ENCODE results near the gene AFF1. TPM values are rescaled to one million over a fixed set of nuclear protein-coding genes. Genes with fewer than 3 reads are reported as not detected.

The AFF1 gene
- total RNA-seq, 1 experiment from 2014 or later, result 27.6 TPM

DNA sequence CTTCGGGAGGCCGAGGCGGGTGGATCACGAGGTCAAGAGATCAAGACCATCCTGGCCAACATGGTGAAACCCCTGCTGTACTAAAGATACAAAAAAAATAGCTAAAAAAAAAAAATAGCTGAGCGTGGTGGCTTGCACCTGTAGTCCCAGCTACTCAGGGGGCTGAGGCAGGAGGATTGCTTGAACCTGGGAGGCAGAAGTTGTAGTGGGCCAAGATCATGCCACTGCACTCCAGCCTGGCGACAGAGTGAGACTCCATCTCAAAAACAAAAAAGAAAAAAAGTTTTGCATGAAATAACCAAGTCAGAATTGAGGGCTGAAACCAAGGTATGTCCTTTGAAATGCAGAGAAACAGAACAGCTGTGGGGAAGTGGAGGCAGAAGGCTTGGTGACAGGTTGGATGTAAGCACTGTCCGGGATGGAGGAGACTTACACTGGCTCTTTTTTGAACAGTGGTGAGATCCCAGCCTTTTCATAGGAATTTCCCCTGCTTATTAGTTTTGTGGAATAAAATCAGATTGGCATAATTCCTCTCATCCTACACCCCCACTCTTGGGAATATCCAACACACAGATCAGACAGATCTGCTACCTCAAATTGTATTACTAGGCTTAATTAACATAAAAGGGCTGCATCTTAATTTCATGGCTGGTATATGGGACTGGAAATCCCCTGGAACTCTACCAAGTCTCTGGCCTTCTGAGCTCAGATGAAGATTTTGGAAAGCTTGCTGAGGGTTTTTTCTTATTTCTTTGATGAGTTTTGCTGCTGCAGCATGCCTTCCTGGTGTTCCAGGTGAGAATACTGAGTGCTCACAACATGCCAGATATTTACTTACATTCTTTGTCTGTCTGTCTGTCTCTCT lies 23.8 kb upstream of the AFF1 start:
- DNase-seq, result no peak
- no peaks in the 10 kb centered on the region for H3K27me3 ChIP-seq (ENCODE audit: control insufficient read depth, insufficient read depth, low read length)
- no peaks in the 10 kb centered on the region for H3K36me3 ChIP-seq (replicated peaks; ENCODE audit: control insufficient read depth, insufficient read depth, low read length)
- no peak overlapping the region for H3K4me3 ChIP-seq (ENCODE audit: insufficient read depth, low read depth, low read length)

DNA sequence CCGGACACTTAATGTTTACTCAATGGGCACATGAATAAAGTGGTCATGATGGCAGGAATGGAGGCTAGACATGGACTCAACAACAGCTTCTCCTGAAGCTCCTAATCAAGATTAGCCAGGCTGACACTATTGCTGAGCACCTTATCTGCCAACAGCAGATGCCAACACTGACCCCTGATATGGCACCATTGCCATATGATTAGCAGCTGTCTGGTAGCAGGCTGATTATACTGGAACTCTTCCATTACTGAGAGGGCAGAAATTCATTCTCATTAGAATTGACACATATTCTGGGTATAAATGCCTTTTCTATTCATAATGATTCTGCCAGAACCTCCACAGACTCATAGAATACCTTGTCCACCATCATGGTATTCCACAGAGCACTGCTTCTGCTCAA lies 18.4 kb upstream of the AFF1 start:
- no peaks in the 10 kb centered on the region for H3K27me3 ChIP-seq (ENCODE audit: control insufficient read depth, insufficient read depth, low read length)

DNA sequence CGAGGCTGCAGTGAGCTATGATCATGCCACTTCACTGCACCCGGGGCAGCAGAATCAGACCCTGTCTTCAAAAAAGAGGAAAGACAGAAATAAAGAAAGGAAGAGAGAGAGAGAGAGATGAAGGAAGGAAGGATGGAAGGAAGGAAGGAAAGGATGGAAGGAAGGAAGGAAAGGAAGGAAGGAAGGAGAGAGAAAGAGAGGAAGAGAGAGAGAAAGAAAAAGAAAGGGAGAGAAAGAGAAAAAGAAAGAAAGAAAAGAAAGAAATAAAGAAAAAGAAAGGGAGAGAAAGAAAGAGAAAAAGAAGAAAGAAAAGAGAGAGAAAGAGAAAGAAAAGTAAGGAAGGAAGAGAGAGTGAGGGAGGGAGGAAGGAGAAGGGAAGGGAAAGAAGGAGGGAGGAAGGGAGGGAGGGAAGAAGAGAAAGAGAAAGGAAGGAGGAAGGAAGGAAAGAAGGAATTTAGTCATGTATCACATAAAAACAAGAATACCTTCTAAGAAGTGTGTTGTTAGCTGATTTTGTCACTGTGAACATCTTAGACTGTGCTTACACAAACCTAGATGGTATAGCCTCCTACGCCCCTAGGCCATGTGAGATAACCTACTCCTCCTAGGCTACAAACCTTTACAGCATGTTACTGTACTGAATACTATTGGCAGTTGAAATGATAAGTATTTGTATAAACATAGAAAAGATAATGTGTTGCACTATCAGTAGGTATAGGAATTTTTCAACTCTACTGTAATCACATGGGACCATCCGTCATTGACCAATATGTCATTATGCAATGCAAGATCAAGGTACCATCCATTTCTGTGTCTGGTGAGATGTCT lies 17.4 kb upstream of the AFF1 start:
- Histone ChIP-seq H3K36me3 (replicated peaks; ENCODE audit: control insufficient read depth, insufficient read depth, low read length) (no peaks in the 10 kb centered on the region), H3K4me3 (ENCODE audit: insufficient read depth, low read depth, low read length) (no peak overlapping the region), H3K27me3 (ENCODE audit: control insufficient read depth, insufficient read depth, low read length) (no peaks in the 10 kb centered on the region)
- DNase-seq, result no peak

More for the DNA sequence above, 18.4 kb upstream of the AFF1 start:
- DNase-seq, result no peak
- Histone ChIP-seq H3K4me3 (ENCODE audit: insufficient read depth, low read depth, low read length) (no peak overlapping the region), H3K36me3 (replicated peaks; ENCODE audit: control insufficient read depth, insufficient read depth, low read length) (no peaks in the 10 kb centered on the region)

DNA sequence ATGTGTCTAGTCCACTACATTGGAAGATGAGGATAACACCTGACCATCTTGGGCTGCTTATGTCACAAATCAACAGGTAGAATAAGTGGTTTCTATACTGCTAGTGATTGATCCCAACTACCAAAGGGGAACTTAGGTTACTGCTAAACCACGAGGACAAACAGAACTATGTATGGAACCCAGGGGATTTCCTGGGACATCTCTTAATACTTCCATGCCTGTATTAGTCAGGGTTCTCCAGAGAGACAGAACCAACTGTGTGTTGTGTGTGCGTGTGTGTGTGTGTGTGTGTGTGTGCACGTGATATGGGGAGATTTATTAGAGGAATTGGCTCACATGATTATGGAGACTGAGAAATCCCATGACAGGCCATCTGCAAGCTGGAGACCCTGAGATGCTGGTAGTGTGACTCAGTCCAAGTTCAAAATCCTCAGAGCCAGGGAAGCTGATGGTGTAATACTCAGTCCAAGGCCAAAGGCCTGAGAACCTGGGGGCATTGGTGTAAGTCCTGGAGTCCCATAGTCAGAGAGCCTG lies 16.2 kb upstream of the AFF1 start:
- no peaks in the 10 kb centered on the region for H3K36me3 ChIP-seq (replicated peaks; ENCODE audit: control insufficient read depth, insufficient read depth, low read length)
- H3K27me3 ChIP-seq (ENCODE audit: control insufficient read depth, insufficient read depth, low read length), result no peaks in the 10 kb centered on the region
- H3K4me3 ChIP-seq (ENCODE audit: insufficient read depth, low read depth, low read length), result no peak overlapping the region
- DNase-seq, result no peak

DNA sequence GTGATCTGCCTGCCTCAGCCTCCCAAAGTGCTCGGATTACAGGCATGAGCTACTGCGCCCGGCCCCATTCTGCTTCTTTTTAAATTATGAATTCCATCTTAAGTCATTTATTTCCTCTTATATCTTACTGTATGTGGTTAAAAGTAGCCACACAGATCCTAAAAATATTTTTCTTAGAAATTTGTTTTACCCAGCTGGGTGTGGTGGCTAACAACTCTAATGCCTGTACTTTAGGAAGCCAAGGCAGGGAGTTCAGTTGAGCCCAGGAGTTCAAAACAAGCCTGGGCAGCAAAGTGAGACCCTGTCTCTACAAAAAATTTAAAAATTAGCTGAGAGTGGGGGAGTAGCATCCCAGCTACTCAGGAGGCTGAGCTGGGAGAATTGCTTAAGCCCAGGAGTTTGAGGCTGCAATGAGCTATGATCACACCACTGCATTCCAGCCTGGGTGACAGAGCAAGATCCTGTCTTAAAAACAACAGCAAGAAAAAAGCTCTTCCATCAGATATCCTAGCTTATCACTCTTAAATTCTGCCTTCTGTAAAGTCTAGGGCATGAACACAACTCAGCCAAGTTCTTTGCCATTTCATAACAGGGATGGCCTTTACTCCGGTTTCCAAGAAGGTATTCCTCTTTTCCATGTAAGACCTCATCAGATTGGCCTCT lies 15.1 kb upstream of the AFF1 start:
- no peaks in the 10 kb centered on the region for H3K36me3 ChIP-seq (replicated peaks; ENCODE audit: control insufficient read depth, insufficient read depth, low read length)
- H3K27me3 ChIP-seq (ENCODE audit: control insufficient read depth, insufficient read depth, low read length), result no peaks in the 10 kb centered on the region
- DNase-seq, result no peak
- H3K4me3 ChIP-seq (ENCODE audit: insufficient read depth, low read depth, low read length), result no peak overlapping the region

DNA sequence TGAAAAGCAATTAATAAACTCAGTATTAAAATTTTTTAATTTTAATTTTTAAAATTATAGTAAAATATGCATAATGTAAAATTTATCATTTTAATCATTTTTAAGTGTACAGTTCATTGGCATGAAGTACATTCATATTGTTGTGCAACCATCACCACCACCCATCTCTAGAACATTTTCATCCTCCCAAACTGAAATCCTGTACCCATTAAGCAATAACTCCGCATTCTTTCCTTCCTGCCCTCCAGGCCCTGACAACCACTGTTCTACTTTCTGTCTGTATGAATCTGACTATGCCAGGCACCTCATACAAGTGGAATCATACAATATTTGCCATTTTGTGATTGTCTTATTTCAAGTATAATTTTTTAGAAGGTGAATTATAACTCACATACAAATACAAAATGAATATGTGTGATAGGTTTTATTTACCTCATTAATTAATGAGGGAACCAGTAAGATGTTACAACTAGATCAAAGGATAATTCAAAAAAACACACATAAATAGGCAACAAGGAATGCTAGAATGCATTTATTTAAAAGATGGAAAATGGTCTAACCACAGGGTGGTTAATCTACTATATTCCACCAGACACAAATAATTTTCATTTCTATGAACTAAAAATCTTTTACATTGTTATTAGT lies 13.1 kb upstream of the AFF1 start:
- Histone ChIP-seq H3K4me3 (ENCODE audit: insufficient read depth, low read depth, low read length) (no peak overlapping the region), H3K36me3 (replicated peaks; ENCODE audit: control insufficient read depth, insufficient read depth, low read length) (no peaks in the 10 kb centered on the region), H3K27me3 (ENCODE audit: control insufficient read depth, insufficient read depth, low read length) (no peaks in the 10 kb centered on the region)
- DNase-seq, result no peak

DNA sequence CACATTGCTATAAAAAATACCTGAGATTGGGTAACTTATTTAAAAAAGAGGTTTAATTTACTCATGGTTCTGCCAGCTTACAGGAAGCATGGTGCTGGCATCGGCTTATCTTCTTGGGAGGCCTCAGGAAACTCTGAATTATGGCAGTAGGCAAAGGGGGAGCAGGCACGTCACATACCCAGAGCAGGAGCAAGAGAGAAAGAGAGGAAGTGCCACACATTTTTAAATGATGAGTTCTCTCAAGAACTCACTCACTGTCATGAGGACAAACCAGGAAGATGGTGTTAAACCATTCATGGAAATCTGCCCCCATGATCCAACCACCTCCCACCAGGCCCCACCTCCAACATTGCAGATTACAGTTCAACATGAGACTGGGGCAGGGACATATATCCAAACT lies 10.0 kb upstream of the AFF1 start:
- no peak for DNase-seq
- Histone ChIP-seq H3K27me3 (ENCODE audit: control insufficient read depth, insufficient read depth, low read length) (no peaks in the 10 kb centered on the region), H3K36me3 (replicated peaks; ENCODE audit: control insufficient read depth, insufficient read depth, low read length) (no peaks in the 10 kb centered on the region; the same call in 1 of the 2 replicates), H3K4me3 (ENCODE audit: insufficient read depth, low read depth, low read length) (no peak overlapping the region)

DNA sequence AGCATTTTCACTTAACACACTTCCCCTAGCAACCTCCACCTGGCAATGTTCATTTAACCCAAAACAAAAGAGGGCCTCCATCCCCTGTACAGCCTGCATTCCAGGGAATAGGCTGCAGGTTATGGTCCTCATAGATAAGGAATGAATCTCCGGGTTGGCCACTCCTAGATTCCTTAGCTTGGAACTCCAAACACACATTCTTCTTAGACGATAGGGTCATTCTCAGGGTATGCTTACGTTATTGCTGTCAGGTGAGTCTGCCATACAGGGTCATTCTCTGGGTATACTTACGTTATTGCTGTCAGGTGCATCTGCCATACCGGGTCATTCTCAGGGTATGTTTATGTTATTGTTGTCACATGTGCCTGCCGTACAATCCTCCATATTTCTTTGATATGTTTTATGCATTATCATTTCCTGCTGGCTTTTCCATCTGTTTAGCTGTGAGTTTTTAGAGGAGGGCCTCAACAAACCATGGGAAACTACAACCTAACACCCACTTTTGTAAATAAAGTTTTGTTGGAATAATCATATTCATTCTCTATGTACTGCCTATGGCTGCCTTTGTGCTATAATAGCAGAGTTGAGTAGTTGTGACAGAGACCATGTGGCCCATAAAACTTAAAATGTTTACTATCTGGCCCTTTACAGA lies 8.2 kb upstream of the AFF1 start:
- Histone ChIP-seq H3K4me3 (ENCODE audit: insufficient read depth, low read depth, low read length) (no peak overlapping the region), H3K36me3 (replicated peaks; ENCODE audit: control insufficient read depth, insufficient read depth, low read length) (no peaks in the 10 kb centered on the region; the same call in 1 of the 2 replicates), H3K27me3 (ENCODE audit: control insufficient read depth, insufficient read depth, low read length) (no peaks in the 10 kb centered on the region)
- DNase-seq, result no peak

DNA sequence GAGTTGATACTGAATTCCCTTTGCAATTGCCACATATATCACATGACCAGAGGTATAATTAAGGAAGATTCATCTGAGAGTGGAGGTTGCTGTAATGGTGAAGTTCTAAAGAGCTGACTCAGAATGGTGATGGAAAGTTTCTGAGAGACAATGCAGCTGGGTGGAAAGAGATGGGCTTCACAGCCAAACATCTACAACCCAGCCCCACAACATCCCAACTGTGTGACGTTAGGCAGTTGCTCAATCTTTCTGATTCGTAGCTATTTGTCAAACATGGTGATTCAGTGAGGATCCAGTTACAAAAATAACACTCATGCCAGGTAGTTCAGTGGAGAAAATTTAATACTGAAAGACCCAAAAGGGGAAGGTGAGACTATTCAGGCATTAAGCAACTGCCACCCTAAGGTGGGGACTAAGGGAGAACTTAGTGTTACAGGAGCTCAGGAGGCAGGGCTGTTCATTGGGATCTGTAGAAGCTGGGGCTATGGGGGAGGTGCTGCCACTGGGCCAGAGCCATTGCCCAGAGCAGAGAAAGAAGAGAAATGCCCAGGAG lies 6.9 kb upstream of the AFF1 start:
- no peak for DNase-seq
- Histone ChIP-seq H3K4me3 (ENCODE audit: insufficient read depth, low read depth, low read length) (no peak overlapping the region), H3K27me3 (ENCODE audit: control insufficient read depth, insufficient read depth, low read length) (no peaks in the 10 kb centered on the region), H3K36me3 (replicated peaks; ENCODE audit: control insufficient read depth, insufficient read depth, low read length) (no peaks in the 10 kb centered on the region; the same call in 1 of the 2 replicates)

DNA sequence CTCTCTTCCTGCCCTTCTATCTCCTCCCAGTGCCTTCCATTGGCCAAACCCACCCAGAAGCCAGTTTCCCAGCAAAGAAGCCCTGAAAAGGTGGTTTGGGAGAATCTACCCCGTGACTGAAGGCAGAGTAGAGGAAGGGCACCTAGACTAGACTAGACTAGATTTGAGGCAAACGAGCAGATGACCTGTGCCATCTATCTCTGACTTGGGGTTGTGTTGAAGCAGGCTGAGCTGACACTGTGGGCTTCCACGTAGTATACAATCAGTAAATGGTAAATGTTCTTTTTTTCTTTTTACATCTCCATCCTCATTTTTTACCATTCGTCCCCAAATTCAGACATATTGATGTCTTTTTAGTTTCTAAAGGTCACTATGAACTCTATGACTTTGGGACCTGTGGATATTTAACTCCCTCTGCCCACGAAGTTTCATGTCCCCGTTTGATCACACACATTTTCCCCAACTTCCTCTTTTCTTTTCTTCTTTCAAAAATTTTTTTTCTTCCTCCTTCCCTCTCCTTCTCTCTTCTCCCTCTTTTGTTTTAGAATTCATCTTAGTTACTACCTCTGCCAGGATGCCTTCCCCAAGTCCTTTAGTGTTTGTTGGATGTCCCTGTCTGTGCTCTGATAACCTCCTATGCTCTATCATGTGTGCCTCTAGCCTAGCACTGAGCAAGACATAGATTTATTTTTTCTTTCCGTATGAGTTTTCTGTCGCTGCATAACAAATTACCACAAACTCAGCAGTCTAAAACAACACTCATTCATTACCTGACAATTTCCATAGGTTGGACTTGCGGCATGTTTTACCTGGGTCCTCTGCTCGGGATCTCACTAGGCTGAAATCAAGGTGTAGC lies 6.2 kb upstream of the AFF1 start:
- Histone ChIP-seq H3K27me3 (ENCODE audit: control insufficient read depth, insufficient read depth, low read length) (no peaks in the 10 kb centered on the region), H3K36me3 (replicated peaks; ENCODE audit: control insufficient read depth, insufficient read depth, low read length) (no peaks in the 10 kb centered on the region; the same call in 1 of the 2 replicates), H3K4me3 (ENCODE audit: insufficient read depth, low read depth, low read length) (no peak overlapping the region)
- DNase-seq, result no peak

DNA sequence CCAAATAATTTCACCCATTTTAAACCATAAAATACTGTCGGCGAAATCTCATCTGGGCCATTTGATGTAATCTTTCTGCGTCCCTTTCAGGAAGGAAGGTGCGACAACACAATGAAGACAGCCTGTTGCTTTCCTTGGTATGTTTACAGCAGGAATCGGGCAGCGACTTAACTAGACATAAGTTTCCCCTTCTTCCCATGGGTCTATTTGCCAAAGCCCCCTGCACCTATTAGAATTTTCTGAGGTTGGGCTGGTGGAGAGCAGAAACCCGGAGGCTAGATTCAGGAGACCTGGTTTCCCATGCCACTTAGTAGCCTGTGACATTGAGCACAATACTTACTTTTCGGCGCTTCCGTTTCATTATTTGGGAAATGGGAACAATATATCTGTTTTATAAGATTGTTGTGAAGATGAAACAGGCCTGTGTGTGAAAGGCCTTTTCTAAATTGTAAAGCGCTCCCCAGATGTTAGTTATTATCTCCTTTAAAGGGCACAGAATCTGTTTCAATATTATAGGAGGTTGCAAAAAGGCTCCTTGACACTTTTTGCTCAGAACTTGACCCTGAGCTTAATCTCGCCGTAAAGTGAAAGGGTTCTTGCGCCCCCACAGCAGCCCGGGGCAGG lies 552 bp upstream of the AFF1 start:
- H3K27me3 ChIP-seq (ENCODE audit: control insufficient read depth, insufficient read depth, low read length), result no peaks in the 10 kb centered on the region
- DNase-seq, result peak; percentile 42
- peak overlapping the region; percentile 77 for H3K4me3 ChIP-seq (ENCODE audit: insufficient read depth, low read depth, low read length)
- H3K36me3 ChIP-seq (replicated peaks; ENCODE audit: control insufficient read depth, insufficient read depth, low read length), result no peaks in the 10 kb centered on the region; the same call in 1 of the 2 replicates

DNA sequence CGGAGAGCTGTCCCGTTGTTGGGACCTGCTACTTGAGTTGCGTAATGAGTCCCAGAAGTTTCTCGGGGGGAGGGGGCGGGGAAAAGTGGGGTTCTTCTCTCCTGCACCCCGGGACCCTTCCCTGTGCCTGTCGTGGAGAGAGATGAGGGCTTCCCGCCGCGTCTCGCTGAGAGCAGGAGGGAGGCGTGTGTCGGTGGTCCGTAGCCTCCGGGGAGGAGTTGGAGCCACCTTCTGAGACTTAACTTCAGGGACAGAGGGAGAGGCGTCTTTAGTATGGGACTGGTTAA lies 698 bp downstream of the AFF1 start:
- no peaks in the 10 kb centered on the region for H3K36me3 ChIP-seq (replicated peaks; ENCODE audit: control insufficient read depth, insufficient read depth, low read length)
- DNase-seq, result peak; percentile 64

More for the DNA sequence above, 698 bp downstream of the AFF1 start:
- H3K27me3 ChIP-seq (ENCODE audit: control insufficient read depth, insufficient read depth, low read length), result no peaks in the 10 kb centered on the region
- H3K4me3 ChIP-seq (ENCODE audit: insufficient read depth, low read depth, low read length), result peak overlapping the region; percentile 77

All from H7 (cell line).